ENCODE results near the gene TUBGCP4. TPM values are rescaled to one million over a fixed set of nuclear protein-coding genes. Genes with fewer than 3 reads are reported as not detected.

The TUBGCP4 gene
- total RNA-seq, 1 experiment from 2014 or later, result 23.5 TPM

- H3K23ac ChIP-seq (ENCODE audit: insufficient read length, low read depth, low read length), result no peak overlapping the region
- Mint-ChIP-seq H3K36me3 (ENCODE audit: insufficient read depth in 1 of 3, low read depth in 3 of 3) (peaks cover 5 to 18% (median 12%) of the 10 kb centered on the region in 3 experiments; a peak in 5 of 7 replicates), H3K27me3 (ENCODE audit: low read depth) (peaks cover 8% of the 10 kb centered on the region), H3K9me3 (no peaks in the 10 kb centered on the region), H3K4me3 (peak overlapping the region; percentile 93 to 95), H3K27ac (peak overlapping the region in 2 of 3 experiments; percentile 88 to 98; a peak in 4 of 7 replicates), H3K4me1 (peaks cover 21% of the 10 kb centered on the region in 2 experiments)
- no peak overlapping the region for H2BK20ac ChIP-seq (ENCODE audit: low read depth, low read length, poor library complexity, severe bottlenecking)
- H4K5ac ChIP-seq (ENCODE audit: insufficient read length, low read depth, low read length), result no peak overlapping the region
- H4K91ac ChIP-seq (ENCODE audit: insufficient read length, low read depth, low read length), result no peak overlapping the region
- no peak overlapping the region for H3K56ac ChIP-seq (ENCODE audit: insufficient read length, low read depth, low read length)
- no peak for TF ChIP-seq CTCF (conservative IDR thresholded peaks at IDR 0.05)
- peaks cover 3% of the 10 kb centered on the region; the same call in 1 of the 2 replicates for H3K4me1 ChIP-seq (ENCODE audit: insufficient read depth, low read length)
- peak overlapping the region; percentile 67 for H3K9ac ChIP-seq (ENCODE audit: extremely low read depth, insufficient read length, low read length)
- no peak overlapping the region for H2BK120ac ChIP-seq (ENCODE audit: low read depth, low read length, poor library complexity, severe bottlenecking)
- H2AFZ ChIP-seq (ENCODE audit: low read length), result no peak overlapping the region
- no peaks in the 10 kb centered on the region for H3K23me2 ChIP-seq (ENCODE audit: insufficient read length, low read depth, low read length, poor library complexity, severe bottlenecking)
- no CpG with 5 or more reads among the region's 38 CpGs for WGBS (ENCODE audit: extremely low coverage, insufficient read length, low lambda C conversion rate)
- H2BK5ac ChIP-seq (ENCODE audit: insufficient read length, low read length), result no peak overlapping the region
- no peak overlapping the region for H3K4ac ChIP-seq (ENCODE audit: low read depth, low read length)
- H2BK15ac ChIP-seq (ENCODE audit: low read depth, low read length), result no peak overlapping the region
- no peak overlapping the region for H2AK5ac ChIP-seq (ENCODE audit: insufficient read length, low read length)
- peak overlapping the region; percentile 91 for H3K4me2 ChIP-seq (ENCODE audit: insufficient read depth, insufficient read length, low read length)
- peaks cover 9% of the 10 kb centered on the region for H3K79me1 ChIP-seq (ENCODE audit: insufficient read depth, low read depth, low read length, poor library complexity, severe bottlenecking)
- no peak for DNase-seq
- H3K79me2 ChIP-seq (ENCODE audit: insufficient read depth, low read length), result no peaks in the 10 kb centered on the region
- H3K27ac ChIP-seq (ENCODE audit: insufficient read length, low read depth, low read length), result no peak overlapping the region
- no peaks in the 10 kb centered on the region for H4K20me1 ChIP-seq (ENCODE audit: control insufficient read depth, insufficient read depth, insufficient read length)
- H3K18ac ChIP-seq (ENCODE audit: insufficient read length, low read depth, low read length), result peak overlapping the region; percentile 3
- H3T11ph ChIP-seq (ENCODE audit: low read length), result no peak overlapping the region
- H4K8ac ChIP-seq (replicated peaks; ENCODE audit: insufficient read length, low read depth, low read length), result no peak overlapping the region
- H2BK12ac ChIP-seq (ENCODE audit: insufficient read length, low read depth, low read length), result no peak overlapping the region
- peak overlapping the region; percentile 55; the same call in 1 of the 2 replicates for H3K14ac ChIP-seq (ENCODE audit: insufficient read depth, low read length)
- no peaks in the 10 kb centered on the region for H3K9me3 ChIP-seq (ENCODE audit: control insufficient read depth, low read depth, low read length)
- H3K27me3 ChIP-seq (ENCODE audit: insufficient read depth, low read length), result no peaks in the 10 kb centered on the region
These were observed 41.5 kb upstream of the TUBGCP4 start for GRCh38 chr15:43329217-43329959.
